Measurements from ENCODE around the gene THUMPD2.

Gene THUMPD2

DNA sequence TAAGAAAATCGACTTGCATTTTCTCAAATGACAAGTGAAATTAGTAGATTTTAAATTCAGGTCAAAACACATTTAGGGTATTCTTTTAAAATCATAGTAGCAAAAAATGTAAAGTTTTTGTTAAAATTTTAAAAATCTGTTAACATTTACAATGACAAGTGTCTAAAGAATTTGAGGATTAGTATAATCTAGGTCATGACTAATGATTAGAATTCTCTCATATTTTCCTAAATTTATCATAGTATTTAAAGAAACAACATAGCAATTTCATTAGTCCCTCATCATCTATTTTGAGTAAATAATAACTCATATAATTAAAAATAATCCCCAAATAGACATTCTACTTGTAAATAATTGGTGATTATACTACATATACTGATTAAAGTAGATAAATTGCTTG lies 23.6 kb downstream of the THUMPD2 start:
- DNase-seq = no peak

DNA sequence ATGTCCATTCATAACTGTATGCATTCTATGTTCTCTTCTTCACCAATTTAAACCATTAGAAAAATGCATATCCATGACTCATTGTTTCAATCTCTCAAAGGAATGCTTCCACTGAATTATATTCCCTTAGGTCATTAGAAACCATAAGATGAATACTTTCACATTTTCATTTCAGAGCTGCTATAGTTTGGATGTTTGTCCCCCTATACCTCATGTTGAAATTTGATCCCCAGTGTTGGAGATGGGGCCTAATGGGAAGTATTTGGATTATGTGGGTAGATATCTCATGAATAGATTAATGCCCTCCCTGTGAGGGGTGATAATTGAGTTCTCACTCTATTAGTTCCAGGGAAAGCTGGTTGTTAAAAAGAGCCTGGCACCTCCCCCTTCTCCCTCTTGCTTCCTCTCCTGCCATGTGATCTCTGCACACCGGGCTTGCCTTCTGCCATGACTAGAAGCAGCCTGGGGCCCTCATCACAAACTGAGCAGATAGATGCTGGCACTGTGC lies 35.7 kb downstream of the THUMPD2 start:
- DNase-seq = no peak

DNA sequence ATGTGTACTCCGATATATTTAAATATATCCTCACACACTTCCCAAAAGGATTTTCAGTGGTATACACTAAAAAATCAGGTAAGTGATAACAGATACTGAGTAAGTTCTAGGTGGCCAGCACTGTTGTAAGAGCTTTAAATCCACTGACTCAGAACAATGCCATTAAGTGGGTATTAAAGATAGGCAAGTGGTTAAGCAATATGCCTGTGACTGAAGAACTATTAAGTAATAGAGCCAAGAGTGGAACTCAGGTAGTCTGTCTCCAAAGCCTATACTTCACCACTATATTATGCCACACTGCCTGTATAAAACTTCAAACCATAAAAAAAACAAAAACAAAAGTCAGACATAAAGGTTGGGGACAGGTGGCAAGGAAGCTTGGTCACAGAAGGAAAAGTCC lies 37.2 kb downstream of the THUMPD2 start:
- no peak for DNase-seq

DNA sequence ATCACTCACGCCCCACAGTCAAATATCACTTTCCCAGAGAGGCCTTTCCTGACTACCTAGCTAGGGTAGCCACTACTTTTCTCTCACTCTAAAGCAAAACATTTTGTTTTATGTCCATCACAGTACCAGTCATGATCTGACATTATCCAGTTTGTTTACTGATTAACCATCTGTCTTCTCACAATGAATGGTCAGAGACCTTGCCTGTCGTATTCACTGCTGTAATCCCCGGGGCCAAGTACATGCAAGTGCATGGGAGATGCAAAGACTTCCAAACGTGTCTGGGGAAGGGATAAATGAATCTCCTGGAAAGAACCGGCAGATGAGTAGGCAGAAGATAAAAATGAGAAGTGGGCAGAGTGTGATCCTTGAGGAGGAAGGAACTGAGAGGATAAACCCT lies 39.7 kb downstream of the THUMPD2 start:
- no peak for DNase-seq

DNA sequence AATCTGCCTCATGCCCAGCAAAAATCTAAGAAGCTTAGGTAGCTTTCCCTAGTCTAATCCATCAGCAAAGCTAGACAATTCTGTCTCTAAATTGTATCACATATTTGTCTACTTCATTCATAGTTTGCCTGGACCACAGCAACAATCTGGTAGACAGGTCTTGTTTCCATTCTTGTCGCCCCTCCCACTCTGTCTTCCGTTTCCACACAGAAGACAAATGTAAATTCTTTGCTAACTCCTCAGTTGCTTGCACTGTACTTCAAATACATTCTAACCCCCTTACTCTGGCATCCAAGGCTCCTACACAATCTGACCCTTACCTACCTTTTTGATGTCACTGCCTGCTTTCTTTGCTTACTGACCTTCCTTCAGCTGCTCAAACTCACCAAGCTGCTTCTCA lies 40.1 kb downstream of the THUMPD2 start:
- no peak for DNase-seq

DNA sequence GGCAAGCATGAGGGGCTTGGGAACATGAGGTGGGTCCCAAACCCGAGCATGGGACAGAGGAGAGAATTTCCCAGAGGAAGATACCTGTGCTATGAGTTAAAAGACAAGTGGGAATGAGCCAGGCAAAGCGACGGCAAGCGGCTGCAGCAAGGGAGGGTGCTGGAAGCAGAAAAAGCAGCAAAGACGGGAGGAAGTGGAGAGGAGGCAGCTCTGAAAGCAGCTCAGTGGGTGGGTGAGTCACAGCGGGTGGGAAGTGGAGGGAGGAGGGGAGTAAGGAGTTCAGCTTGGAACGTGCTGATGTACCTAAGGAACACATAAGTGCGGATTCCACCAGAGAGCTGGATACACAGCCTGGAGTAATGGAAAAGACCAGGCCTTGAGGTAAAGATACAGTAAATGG lies 41.4 kb downstream of the THUMPD2 start:
- DNase-seq = no peak

DNA sequence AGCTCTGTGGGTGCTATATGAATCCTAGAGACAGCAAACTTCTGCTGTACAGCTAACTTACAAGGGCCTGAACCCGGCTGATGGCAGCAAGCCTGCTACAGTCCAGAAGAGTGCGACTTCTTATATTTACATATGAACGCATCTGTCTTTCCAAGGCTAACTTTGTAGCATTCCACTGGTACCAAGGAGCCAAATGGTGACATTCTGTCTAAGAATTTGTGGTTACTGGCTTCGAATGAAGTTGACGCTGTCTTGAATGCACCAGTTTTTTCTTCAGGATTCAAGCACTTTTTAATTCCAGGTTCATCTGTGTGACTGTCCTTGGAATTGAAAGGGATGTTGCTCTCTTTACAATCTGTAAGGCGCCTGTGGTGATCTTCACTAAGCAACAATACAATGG lies 42.4 kb downstream of the THUMPD2 start:
- DNase-seq = no peak

DNA sequence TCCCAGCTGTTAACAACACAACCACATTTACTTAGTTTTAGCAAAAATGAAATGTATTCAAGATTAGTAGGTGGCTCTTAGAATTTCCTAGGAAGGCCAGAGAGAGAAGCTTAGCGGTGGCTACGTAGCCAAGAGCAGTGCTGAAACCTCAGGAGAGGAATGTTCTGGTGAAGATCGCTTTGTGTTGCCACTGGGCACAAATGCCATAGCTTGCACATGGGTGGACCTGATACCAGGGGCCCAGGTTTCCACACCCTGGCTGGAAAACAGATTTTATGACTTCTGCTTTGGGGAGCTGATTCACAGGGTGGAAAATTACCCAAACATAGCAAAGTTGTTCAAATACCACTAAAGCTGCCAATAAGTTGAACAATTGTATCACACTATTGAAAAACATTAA lies 43.4 kb downstream of the THUMPD2 start:
- no peak for DNase-seq

DNA sequence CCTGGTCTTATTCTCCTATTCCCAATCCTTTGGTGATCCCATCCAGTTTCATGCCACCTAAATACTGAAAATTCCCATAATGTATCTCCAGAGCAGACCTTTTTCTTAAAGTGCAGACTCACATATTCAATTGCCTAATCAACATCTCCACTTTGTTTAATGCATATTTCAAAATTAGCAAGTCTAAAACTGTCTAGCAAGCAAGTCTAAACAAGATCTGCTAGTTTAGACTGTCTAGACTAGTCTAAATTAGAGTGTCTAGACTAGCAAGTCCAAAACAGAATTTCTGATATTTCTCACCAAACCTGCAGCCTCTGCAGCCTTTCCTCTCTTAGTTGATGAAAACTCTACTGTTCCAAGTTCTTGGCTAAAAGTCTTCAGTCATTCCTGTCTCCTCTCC lies 44.6 kb downstream of the THUMPD2 start:
- no peak for DNase-seq

DNA sequence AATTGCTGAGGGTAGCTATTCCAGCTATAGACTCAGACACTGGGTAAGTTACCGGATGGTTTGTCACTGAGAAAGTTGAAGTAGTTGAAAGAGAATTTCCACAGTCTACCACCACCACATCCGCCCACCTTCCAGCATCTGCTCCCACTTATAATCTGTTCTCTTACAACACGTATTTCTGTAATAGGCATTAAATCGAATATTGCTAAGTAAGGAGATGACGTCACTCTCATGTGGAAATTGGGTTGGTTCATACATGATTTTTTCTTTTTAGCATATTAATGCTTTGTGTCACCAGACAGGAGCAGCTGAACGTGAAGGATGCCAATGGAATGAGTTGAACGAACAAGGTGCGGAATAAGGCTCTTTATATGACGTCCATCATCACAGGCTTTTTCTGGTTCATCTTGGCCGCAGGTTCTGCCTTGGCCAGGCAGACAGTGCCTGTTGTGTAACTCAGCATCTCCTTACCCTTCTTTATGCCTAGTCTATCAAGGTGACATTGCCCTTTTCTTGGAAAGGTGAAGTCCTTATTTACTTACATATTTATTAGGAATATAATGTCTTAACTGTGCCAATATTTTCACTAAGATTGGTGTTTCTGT lies 45.9 kb downstream of the THUMPD2 start:
- no peak for DNase-seq

DNA sequence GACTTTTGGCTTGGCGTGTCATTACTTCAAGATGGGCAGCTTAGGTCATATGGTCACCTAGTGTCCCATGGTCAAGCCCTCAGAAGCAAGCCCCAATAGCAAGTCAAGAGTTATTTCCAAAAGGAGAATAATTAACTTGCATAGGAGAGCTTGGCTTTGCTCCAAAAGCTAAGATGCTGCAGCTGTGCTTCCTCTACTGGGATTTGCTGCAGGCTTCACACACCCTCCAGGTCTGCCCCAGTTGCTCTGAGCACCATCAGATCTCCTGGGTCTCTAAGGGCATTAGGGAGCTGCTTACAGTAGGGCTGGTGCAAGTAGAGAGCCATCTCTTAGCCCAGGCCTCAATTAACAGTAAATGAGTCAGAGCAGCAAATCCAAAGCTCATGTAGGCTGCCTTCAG lies 46.6 kb downstream of the THUMPD2 start:
- no peak for DNase-seq

DNA sequence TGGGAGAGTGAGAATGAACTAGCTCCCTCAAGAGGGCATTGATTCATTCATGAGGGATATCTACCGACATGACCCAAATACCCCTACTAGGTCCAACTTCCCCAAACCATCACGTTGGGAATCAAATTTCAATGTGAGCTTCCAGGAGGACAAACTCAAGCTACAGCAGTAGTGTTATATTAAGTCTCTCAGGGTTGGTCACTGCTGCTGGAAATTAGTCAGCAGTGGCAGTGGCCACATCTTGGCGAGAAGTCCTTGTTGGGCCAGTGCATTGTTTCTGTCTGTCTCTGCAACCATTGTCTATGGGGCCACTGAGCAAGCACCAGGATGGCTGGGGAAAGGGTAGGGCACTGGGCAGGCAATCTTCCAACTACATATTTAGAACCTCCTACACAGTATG lies 47.5 kb downstream of the THUMPD2 start:
- no peak for DNase-seq

DNA sequence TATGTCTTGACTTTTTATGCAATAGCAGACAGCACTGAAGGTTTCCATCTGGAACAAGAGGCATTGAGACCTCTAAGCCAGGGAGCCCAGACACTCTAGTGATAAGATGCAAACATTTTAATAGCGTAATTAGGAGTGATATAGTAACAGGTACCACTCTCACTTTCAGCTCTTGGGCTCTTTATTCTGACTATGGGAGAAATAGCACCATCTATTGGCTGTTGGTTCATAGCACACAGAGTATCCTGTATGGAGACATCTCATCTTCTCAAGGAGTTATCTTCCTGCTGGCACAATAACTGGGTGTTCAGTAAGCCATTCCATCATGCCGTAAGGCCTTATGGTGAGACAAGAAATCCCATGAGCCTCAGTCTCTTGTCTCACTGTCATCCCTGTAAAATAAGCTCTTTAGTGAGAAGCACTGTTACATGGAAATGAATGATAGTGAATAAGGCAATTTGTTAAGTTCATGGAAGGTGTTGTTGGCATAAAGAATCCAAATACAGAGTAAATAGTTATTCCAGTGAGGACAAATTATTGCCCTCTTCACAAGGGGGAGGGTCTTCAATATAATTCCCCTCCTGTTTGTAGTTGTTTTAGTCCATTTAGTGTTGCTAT lies 48.3 kb downstream of the THUMPD2 start:
- peak; percentile 8 for DNase-seq

DNA sequence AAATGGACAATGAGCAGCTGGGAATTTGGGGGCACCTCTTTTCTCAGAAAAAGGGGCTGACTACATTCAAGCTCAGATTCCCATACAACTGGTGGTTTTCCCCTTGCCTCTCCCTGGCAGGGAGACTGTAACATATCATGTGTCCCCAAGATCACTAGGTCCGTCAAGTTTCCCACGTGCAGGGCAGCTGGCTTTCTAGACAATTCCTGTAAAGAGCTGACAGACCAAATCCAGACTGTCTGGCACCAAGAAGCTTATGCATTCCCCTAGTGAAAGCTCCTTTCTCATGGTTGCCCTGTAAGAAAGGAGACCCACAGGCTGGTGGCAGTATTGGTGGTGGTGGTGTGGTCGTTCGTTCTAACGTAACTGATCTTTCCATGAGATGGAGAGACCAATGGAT lies 48.8 kb downstream of the THUMPD2 start:
- no peak for DNase-seq

DNA sequence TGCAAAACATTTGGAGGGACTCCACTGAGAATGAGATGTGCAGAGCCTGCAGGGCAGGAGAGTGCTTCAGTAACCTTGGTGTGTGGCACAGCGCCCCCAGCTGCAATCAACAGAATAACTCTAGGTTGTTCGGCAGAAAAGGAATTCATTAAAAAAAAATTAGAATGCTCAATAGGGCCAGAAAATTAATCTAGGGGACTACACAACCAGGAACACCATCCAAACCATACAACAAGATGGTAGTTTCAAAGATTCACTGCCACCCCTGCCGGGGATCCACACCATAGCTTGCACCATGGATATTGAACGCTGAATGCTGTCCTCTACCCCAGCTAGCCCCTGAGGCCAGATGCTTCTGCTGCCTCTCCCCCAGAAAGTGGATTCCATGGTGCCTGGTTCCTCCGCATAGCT lies 50.1 kb downstream of the THUMPD2 start:
- peak; percentile 16 for DNase-seq

DNA sequence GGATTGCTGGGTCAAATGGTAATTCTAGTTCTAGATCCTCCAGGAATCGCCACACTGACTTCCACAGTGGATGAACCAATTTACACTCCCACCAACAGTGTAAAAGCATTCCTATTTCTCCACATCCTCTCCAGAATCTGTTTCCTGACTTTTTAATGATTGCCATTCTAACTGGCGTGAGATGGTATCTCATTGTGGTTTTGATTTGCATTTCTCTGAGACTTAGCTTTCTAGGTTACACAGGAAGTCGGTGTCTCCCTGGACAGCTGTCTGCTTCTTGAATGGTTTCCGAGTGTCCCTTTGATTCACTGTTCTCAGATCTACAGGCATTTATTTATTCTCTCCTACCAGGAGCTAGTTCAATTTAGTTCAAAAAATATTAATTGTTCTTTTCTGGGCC lies 51.0 kb downstream of the THUMPD2 start:
- DNase-seq = peak; percentile 65

DNA sequence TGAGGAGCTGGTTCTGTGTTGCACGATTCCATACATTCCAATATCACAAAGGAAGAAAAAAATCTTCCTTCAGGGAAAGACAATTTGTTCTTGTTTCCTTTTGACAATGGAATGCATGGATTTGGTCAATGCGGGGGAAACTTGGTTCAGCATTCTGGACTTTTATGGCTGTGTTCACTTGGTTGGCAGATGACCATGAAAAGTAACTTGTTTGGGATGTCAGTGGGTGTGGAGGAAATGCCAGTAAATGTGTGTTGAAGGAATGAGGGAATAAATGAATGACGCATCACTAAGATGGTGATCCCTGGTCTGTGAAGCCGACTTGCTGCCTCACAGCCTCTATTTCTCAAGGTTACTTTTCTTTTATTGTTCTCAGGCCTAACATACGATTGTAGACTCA lies 53.7 kb downstream of the THUMPD2 start:
- DNase-seq = no peak

DNA sequence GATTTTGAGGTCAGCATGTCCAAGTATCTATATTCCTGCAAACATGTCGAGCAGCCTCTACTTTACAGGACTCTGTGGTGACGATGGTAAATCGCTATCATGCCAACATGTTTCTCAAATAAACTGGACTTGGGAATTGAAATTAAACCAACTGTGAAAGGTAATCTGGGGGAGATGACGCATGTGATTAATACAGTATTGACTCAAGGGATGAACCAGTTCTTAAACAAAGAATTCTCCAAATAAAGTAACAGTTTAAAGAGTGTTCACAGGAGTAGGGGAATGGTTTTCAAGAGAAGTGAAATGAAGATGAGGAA lies 54.3 kb downstream of the THUMPD2 start:
- no peak for DNase-seq

DNA sequence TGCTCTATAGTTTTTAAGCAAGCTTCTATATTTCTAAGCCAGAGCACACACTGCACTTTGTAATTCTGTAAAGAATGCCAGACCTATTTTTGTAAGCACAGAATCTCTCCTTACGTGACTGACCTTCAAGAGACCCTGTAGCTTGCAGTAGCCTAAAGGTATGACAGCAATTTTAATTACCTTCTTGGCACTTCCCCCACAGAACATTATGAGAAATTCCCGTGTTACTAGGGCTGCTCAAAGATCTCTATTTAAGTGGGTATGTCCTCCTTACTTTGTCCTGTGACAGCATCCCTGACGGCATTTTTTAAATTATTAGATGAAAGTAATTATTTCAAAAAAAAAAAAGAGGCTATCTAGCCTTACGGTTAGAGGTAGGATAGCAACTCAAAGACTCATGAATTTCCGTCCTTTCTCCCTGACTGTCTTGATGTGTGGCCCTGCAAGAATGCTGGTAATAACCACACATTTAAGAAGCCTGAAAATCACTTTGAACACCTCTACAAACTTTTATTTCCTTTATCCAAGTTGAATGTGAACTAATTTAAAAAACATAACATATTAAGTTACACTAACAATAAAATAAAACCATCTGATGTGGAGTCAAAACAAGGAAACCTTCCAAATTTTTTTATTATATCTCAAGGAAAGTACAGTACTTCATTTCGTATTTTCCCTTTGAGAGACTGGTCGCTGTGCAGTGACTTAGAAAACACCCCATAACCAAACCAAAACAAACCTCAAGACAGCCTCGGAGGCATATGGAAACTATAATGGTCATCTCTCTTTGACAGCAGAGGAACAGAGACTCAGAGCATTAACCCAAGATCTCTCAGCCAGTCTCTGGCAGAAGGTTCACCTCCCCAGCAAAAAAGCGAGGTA lies 54.9 kb downstream of the THUMPD2 start:
- no peak for DNase-seq

DNA sequence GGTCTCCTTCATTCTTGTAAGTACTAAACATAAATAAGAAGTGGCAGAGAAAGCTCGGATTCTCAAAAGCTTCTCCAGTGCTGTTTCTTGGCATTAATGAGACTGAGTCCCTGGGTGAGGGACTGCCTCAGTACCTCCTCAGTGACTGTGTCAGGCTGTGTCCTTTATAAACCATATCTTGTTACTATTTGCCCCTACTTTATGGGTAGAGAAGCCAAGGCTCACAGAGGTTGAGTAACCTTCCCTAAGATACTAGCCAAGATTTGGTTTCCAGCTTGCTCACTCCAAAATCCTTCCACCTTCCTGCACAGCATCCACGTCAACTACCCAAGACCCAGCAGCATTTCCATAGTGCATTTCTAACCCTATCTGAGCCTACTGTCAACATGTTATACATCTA lies 55.6 kb downstream of the THUMPD2 start:
- DNase-seq = no peak

DNA sequence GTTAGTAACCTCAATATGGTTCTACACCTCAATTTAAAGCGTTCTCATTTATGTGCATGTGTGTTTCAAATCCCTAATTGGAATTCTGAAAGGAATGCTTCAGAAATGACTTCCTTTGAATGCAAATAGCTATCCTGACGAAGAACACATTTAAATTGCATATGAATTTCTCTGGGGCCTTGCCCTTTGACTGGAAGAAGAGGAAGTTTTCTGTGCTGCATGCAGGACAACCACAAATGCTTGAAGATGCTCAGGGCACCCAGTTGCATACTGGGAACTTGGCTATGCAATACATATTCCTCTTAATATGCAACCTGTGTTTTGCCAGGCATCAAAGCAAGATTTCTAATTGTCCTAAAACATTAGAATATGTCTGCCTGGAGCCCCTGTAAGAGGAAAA lies 58.1 kb downstream of the THUMPD2 start:
- DNase-seq = no peak

DNA sequence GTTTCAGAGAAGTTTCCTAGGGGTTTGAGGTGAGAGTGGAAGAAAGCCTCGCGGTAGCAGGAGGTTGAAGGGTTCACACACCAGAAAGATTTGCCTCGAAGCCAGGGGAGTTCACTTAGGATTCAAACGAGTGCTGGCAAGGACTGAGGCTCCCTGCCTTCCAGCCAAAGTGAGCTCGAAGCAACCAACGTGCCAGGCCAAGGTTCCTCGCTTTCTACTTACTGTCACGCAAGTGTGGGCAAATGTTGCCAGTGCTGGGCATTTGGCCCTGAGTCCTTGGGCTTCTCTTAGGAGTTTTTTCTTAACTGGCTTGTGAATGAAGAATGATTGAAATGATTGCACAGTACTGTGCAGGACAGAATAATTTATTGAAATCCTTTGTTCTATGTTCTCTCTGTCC lies 59.7 kb downstream of the THUMPD2 start:
- no peak for DNase-seq

DNA sequence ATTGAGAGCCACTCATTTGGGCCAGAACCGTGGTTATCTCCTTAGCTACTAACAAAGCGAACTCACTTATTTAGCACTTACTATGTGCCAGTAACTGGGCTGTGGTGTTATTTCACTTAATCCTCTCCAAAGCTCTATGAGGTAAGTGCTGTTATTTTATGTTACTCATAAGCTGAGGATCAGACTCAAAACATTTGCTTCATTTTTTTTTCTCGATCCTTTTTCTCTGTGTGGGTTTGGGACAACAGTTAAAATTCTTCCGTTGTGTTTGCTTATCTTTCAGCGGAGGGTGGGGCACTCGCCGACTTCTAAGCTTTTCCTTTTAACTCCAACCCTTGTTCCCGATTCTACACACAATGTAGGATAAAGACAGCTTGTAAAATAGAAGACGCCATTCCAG lies 60.6 kb downstream of the THUMPD2 start:
- no peak for DNase-seq

DNA sequence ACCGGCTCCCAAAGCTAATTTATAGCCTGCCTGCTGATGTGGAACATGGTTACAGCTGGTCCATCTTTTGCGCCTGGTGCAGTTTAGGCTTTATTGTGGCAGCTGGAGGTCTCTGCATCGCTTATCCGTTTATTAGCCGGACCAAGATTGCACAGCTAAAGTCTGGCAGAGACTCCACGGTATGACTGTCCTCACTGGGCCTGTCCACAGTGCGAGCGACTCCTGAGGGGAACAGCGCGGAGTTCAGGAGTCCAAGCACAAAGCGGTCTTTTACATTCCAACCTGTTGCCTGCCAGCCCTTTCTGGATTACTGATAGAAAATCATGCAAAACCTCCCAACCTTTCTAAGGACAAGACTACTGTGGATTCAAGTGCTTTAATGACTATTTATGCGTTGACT lies 62.0 kb downstream of the THUMPD2 start:
- DNase-seq = no peak

All from NCI-H526 treated with DMSO at 0.1 percent for 48 hours (cell line).